Effector memory CD8-positive, alpha-beta T cell (primary cell): ENCODE measurements around the gene KCNQ2.
"Not testable (repeated sequence)": the region's sequence is repeated elsewhere in the genome, so short reads cannot be mapped to it uniquely, and the experiment has no call there.

Source experiments
- ATAC-seq: fragments of 150-1000 bp; cut with Tn5 transposase; replicated peaks from 2 replicates; pipeline ENCODE4 v1.10.0; 2021; ENCODE audit warnings: mild to moderate bottlenecking, moderate library complexity
- DNase-seq, 3 experiments: peaks; one replicate each; pipeline ENCODE4 v3.0.0; 2021
- H3K27ac Mint-ChIP-seq, 2 donors: one replicate each; pipeline ENCODE4 v1.8.0; 2022; ENCODE audit warnings: mild to moderate bottlenecking in 2 of 2, mixed read lengths in 2 of 2, moderate library complexity in 2 of 2
- H3K27me3 Mint-ChIP-seq, 2 donors: one replicate each; pipeline ENCODE4 v1.8.0; 2022; ENCODE audit warnings: mixed read lengths in 2 of 2
- H3K36me3 Mint-ChIP-seq: one replicate; pipeline ENCODE4 v1.8.0; 2022; ENCODE audit warnings: mild to moderate bottlenecking, moderate library complexity, mixed read lengths; ENCODE audit not compliant: insufficient read depth
- H3K4me1 Mint-ChIP-seq, 2 donors: one replicate each; pipeline ENCODE4 v1.8.0; 2022; ENCODE audit warnings: low read depth in 2 of 2, mixed read lengths in 2 of 2
- H3K4me3 Mint-ChIP-seq, 2 donors: one replicate each; pipeline ENCODE4 v1.8.0; 2022; ENCODE audit warnings: mild to moderate bottlenecking in 2 of 2, mixed read lengths in 2 of 2, moderate library complexity in 2 of 2
- H3K9me3 Mint-ChIP-seq, 2 donors: one replicate each; pipeline ENCODE4 v1.8.0; 2022; ENCODE audit warnings: mixed read lengths in 2 of 2

The KCNQ2 gene

GRCh38 chr20:63379872-63380271 lies 92.6 kb downstream of the KCNQ2 start:
- peaks cover 22 to 61% of the 10 kb centered on the region in 2 donors for H3K27me3 Mint-ChIP-seq
- not testable (repeated sequence) for H3K9me3 Mint-ChIP-seq, H3K4me3 Mint-ChIP-seq, DNase-seq, ATAC-seq, H3K36me3 Mint-ChIP-seq, H3K4me1 Mint-ChIP-seq, H3K27ac Mint-ChIP-seq

- no peak for DNase-seq
- no peak overlapping the region for H3K4me3 Mint-ChIP-seq
- no peak overlapping the region for H3K27ac Mint-ChIP-seq
- ATAC-seq = no peak
- H3K27me3 Mint-ChIP-seq = peaks cover 22 to 65% of the 10 kb centered on the region in 2 donors
- no peaks in the 10 kb centered on the region for H3K4me1 Mint-ChIP-seq
- no peaks in the 10 kb centered on the region for H3K36me3 Mint-ChIP-seq
- no peaks in the 10 kb centered on the region for H3K9me3 Mint-ChIP-seq
Measured at GRCh38 chr20:63379296-63379695, 93.2 kb downstream of the KCNQ2 start.

- no peak for ATAC-seq
- DNase-seq = no peak
- H3K36me3 Mint-ChIP-seq = no peaks in the 10 kb centered on the region
- H3K27me3 Mint-ChIP-seq = peaks cover 22 to 70% of the 10 kb centered on the region in 2 donors
- H3K4me1 Mint-ChIP-seq = no peaks in the 10 kb centered on the region
- H3K4me3 Mint-ChIP-seq = no peak overlapping the region
- H3K9me3 Mint-ChIP-seq = no peaks in the 10 kb centered on the region
- H3K27ac Mint-ChIP-seq = no peak overlapping the region
Measured at GRCh38 chr20:63378626-63379025, 93.8 kb downstream of the KCNQ2 start.

- Mint-ChIP-seq H3K27ac (no peak overlapping the region), H3K4me3 (no peak overlapping the region), H3K4me1 (no peaks in the 10 kb centered on the region), H3K9me3 (no peaks in the 10 kb centered on the region), H3K36me3 (no peaks in the 10 kb centered on the region), H3K27me3 (peaks cover 23 to 70% of the 10 kb centered on the region in 2 donors)
- ATAC-seq (no peak), DNase-seq (no peak)
Measured at GRCh38 chr20:63377951-63378381, 94.5 kb downstream of the KCNQ2 start.

- DNase-seq = no peak
- H3K4me1 Mint-ChIP-seq = no peaks in the 10 kb centered on the region
- H3K36me3 Mint-ChIP-seq = no peaks in the 10 kb centered on the region
- no peak overlapping the region for H3K27ac Mint-ChIP-seq
- H3K4me3 Mint-ChIP-seq = no peak overlapping the region
- H3K27me3 Mint-ChIP-seq = peaks cover 27 to 70% of the 10 kb centered on the region in 2 donors
- H3K9me3 Mint-ChIP-seq = no peaks in the 10 kb centered on the region
- no peak for ATAC-seq
Measured at GRCh38 chr20:63377256-63377941, 95.1 kb downstream of the KCNQ2 start.

- no peak for ATAC-seq
- no peak overlapping the region for H3K4me3 Mint-ChIP-seq
- peaks cover 27 to 66% of the 10 kb centered on the region in 2 donors for H3K27me3 Mint-ChIP-seq
Measured at GRCh38 chr20:63376283-63377250, 95.9 kb downstream of the KCNQ2 start.

GRCh38 chr20:63375438-63375837 lies 97.0 kb downstream of the KCNQ2 start:
- ATAC-seq (no peak), DNase-seq (no peak)
- H3K9me3 Mint-ChIP-seq = no peaks in the 10 kb centered on the region
- H3K4me1 Mint-ChIP-seq = no peaks in the 10 kb centered on the region
- H3K36me3 Mint-ChIP-seq = no peaks in the 10 kb centered on the region
- peaks cover 33 to 76% of the 10 kb centered on the region in 2 donors for H3K27me3 Mint-ChIP-seq
- no peak overlapping the region for H3K4me3 Mint-ChIP-seq
- no peak overlapping the region for H3K27ac Mint-ChIP-seq

More at GRCh38 chr20:63376283-63377250, 95.9 kb downstream of the KCNQ2 start:
- H3K36me3 Mint-ChIP-seq = no peaks in the 10 kb centered on the region
- no peaks in the 10 kb centered on the region for H3K4me1 Mint-ChIP-seq
- no peak for DNase-seq
- H3K9me3 Mint-ChIP-seq = no peaks in the 10 kb centered on the region
- H3K27ac Mint-ChIP-seq = no peak overlapping the region

GRCh38 chr20:63374504-63374903 lies 98.0 kb downstream of the KCNQ2 start:
- H3K27me3 Mint-ChIP-seq = peaks cover 33 to 69% of the 10 kb centered on the region in 2 donors
- ATAC-seq = no peak
- H3K27ac Mint-ChIP-seq = no peak overlapping the region
- no peaks in the 10 kb centered on the region for H3K9me3 Mint-ChIP-seq
- DNase-seq = no peak
- H3K4me3 Mint-ChIP-seq = no peak overlapping the region
- H3K4me1 Mint-ChIP-seq = no peaks in the 10 kb centered on the region
- no peaks in the 10 kb centered on the region for H3K36me3 Mint-ChIP-seq

- no peak overlapping the region for H3K27ac Mint-ChIP-seq
- no peaks in the 10 kb centered on the region for H3K36me3 Mint-ChIP-seq
- no peaks in the 10 kb centered on the region for H3K4me1 Mint-ChIP-seq
- DNase-seq = no peak
- peaks cover 29 to 68% of the 10 kb centered on the region in 2 donors for H3K27me3 Mint-ChIP-seq
- no peak for ATAC-seq
- H3K9me3 Mint-ChIP-seq = no peaks in the 10 kb centered on the region
- H3K4me3 Mint-ChIP-seq = no peak overlapping the region
Measured at GRCh38 chr20:63373996-63374395, 98.5 kb downstream of the KCNQ2 start.

- DNase-seq (no peak), ATAC-seq (no peak)
- Mint-ChIP-seq H3K27me3 (peaks cover 22 to 68% of the 10 kb centered on the region in 2 donors), H3K4me3 (no peak overlapping the region), H3K36me3 (no peaks in the 10 kb centered on the region), H3K4me1 (no peaks in the 10 kb centered on the region), H3K9me3 (no peaks in the 10 kb centered on the region), H3K27ac (no peak overlapping the region)
Measured at GRCh38 chr20:63372971-63373885, 99.2 kb downstream of the KCNQ2 start.

- no peak overlapping the region for H3K4me3 Mint-ChIP-seq
- no peak overlapping the region for H3K27ac Mint-ChIP-seq
- H3K36me3 Mint-ChIP-seq = no peaks in the 10 kb centered on the region
Measured at GRCh38 chr20:63371291-63371865, 101.1 kb downstream of the KCNQ2 start.

GRCh38 chr20:63370618-63371187 lies 101.8 kb downstream of the KCNQ2 start:
- Mint-ChIP-seq H3K27me3 (peaks cover 17 to 68% of the 10 kb centered on the region in 2 donors), H3K36me3 (no peaks in the 10 kb centered on the region), H3K9me3 (no peaks in the 10 kb centered on the region), H3K4me1 (no peaks in the 10 kb centered on the region), H3K27ac (no peak overlapping the region), H3K4me3 (no peak overlapping the region)
- ATAC-seq (no peak), DNase-seq (no peak)

More at GRCh38 chr20:63371291-63371865, 101.1 kb downstream of the KCNQ2 start:
- Mint-ChIP-seq H3K9me3 (no peaks in the 10 kb centered on the region), H3K4me1 (no peaks in the 10 kb centered on the region), H3K27me3 (peaks cover 18 to 68% of the 10 kb centered on the region in 2 donors)
- DNase-seq (no peak), ATAC-seq (no peak)
